Spinal cord (tissue), 10 donors: ENCODE measurements around the gene CDH2. TPM values are rescaled to one million over a fixed set of nuclear protein-coding genes. Genes with fewer than 3 reads are reported as not detected.

Experiments
- DNase-seq, 6 donors: peaks; one replicate each; pipeline versions ENCODE4 v3.0.0 to v3.0.0-alpha.2; 2013 to 2015; ENCODE audit warnings: low spot score in 6 of 6, low read depth in 4 of 6
- H3K27ac ChIP-seq: one replicate; pipeline ENCODE4 v1.5.1; 2013; ENCODE audit warnings: low read depth, low read length, control low read depth
- H3K27me3 ChIP-seq: one replicate; pipeline ENCODE4 v1.6.1; 2013; ENCODE audit warnings: low read length; ENCODE audit not compliant: control insufficient read depth, insufficient read depth
- H3K36me3 ChIP-seq: one replicate; pipeline ENCODE4 v1.6.1; 2013; ENCODE audit warnings: low read length; ENCODE audit not compliant: control insufficient read depth, insufficient read depth
- H3K4me1 ChIP-seq: one replicate; pipeline ENCODE4 v1.6.1; 2013; ENCODE audit warnings: low read length; ENCODE audit not compliant: control insufficient read depth, insufficient read depth
- H3K4me3 ChIP-seq: one replicate; pipeline ENCODE4 v1.5.1; 2013; ENCODE audit warnings: low read depth, low read length, control low read depth
- H3K9me3 ChIP-seq: one replicate; pipeline ENCODE4 v1.6.1; 2013; ENCODE audit warnings: low read length; ENCODE audit not compliant: control insufficient read depth, insufficient read depth
- WGBS: methylation state at CpG from one replicate; pipeline ENCODE4 v1.1.5; 2013; ENCODE audit warnings: missing lambda C conversion rate; ENCODE audit not compliant: insufficient coverage; 5-methylcytosine and 5-hydroxymethylcytosine counted together
- polyA plus RNA-seq, 2 donors: library from polyadenylated mRNA; unstranded; fragments of 120-200 nt; gene quantifications; one replicate each; pipeline ENCODE4 v1.2.1, GENCODE V29; 2013; ENCODE audit not compliant: insufficient read length in 2 of 2
- total RNA-seq, 2 donors: library from RNA; depleted of rRNA in 1 of 2; stranded (reverse); fragments of 120-200 nt in 1 of 2; fragments of >200 nt in 1 of 2; gene quantifications; one replicate each; pipeline versions ENCODE4 v1.2.3 to v1.2.4, GENCODE V29; 2013 to 2014
- donor health status: healthy.

The CDH2 gene
- total and polyA plus RNA-seq, 4 donors = 58.9 to 142 (median 107) TPM

- H3K4me3 ChIP-seq = no peak overlapping the region
- no peaks in the 10 kb centered on the region for H3K9me3 ChIP-seq
- no peaks in the 10 kb centered on the region for H3K4me1 ChIP-seq
- H3K27ac ChIP-seq = no peak overlapping the region
- peak in 1 of 6 donors; percentile 22 for DNase-seq
- no peaks in the 10 kb centered on the region for H3K27me3 ChIP-seq
- 100% methylated on average over 1 of the region's 2 CpGs for WGBS
- H3K36me3 ChIP-seq = no peaks in the 10 kb centered on the region
Measured at GRCh38 chr18:28159055-28159454, 17.9 kb downstream of the CDH2 start.

- Histone ChIP-seq H3K27me3 (no peaks in the 10 kb centered on the region), H3K36me3 (no peaks in the 10 kb centered on the region), H3K4me3 (no peak overlapping the region), H3K9me3 (no peaks in the 10 kb centered on the region), H3K27ac (no peak overlapping the region), H3K4me1 (peaks cover 3% of the 10 kb centered on the region)
- WGBS = no CpG with 5 or more reads among the region's 4 CpGs
- DNase-seq = peak in 1 of 6 donors; percentile 25
Measured at GRCh38 chr18:28158083-28158581, 18.8 kb downstream of the CDH2 start.

GRCh38 chr18:28153485-28154065, 23.4 kb downstream of the CDH2 start:
- Histone ChIP-seq H3K27ac (peak overlapping the region; percentile 5), H3K4me3 (no peak overlapping the region), H3K9me3 (no peaks in the 10 kb centered on the region), H3K27me3 (no peaks in the 10 kb centered on the region), H3K36me3 (no peaks in the 10 kb centered on the region), H3K4me1 (peaks cover 15% of the 10 kb centered on the region)
- no peak for DNase-seq
- 33% methylated on average over 1 of the region's 3 CpGs for WGBS

- peak in 2 of 6 donors; percentile 35 to 64 for DNase-seq
- no peaks in the 10 kb centered on the region for H3K27me3 ChIP-seq
- peak overlapping the region; percentile 62 for H3K27ac ChIP-seq
- peaks cover 15% of the 10 kb centered on the region for H3K4me1 ChIP-seq
- no peaks in the 10 kb centered on the region for H3K36me3 ChIP-seq
- no peak overlapping the region for H3K4me3 ChIP-seq
- H3K9me3 ChIP-seq = no peaks in the 10 kb centered on the region
- WGBS = 4% methylated on average over 3 of the region's 3 CpGs
Measured at GRCh38 chr18:28152754-28153153, 24.2 kb downstream of the CDH2 start.

- peaks cover 15% of the 10 kb centered on the region for H3K4me1 ChIP-seq
- peak in 2 of 6 donors; percentile 45 to 57 for DNase-seq
- H3K9me3 ChIP-seq = no peaks in the 10 kb centered on the region
- no peak overlapping the region for H3K4me3 ChIP-seq
- H3K27ac ChIP-seq = peak overlapping the region; percentile 62
- WGBS = 16% methylated on average over 4 of the region's 4 CpGs
- no peaks in the 10 kb centered on the region for H3K36me3 ChIP-seq
- H3K27me3 ChIP-seq = no peaks in the 10 kb centered on the region
Measured at GRCh38 chr18:28152354-28152753, 24.6 kb downstream of the CDH2 start.

GRCh38 chr18:28151434-28151833, 25.5 kb downstream of the CDH2 start:
- no peak for DNase-seq
- Histone ChIP-seq H3K9me3 (no peaks in the 10 kb centered on the region), H3K36me3 (no peaks in the 10 kb centered on the region), H3K4me3 (no peak overlapping the region), H3K4me1 (peaks cover 15% of the 10 kb centered on the region), H3K27me3 (no peaks in the 10 kb centered on the region), H3K27ac (no peak overlapping the region)
- WGBS = 70% methylated on average over 1 of the region's 1 CpG

GRCh38 chr18:28150925-28151324, 26.0 kb downstream of the CDH2 start:
- Histone ChIP-seq H3K9me3 (no peaks in the 10 kb centered on the region), H3K27ac (no peak overlapping the region), H3K4me1 (peaks cover 15% of the 10 kb centered on the region), H3K36me3 (no peaks in the 10 kb centered on the region), H3K4me3 (no peak overlapping the region), H3K27me3 (no peaks in the 10 kb centered on the region)
- no peak for DNase-seq
- WGBS = no CpG with 5 or more reads among the region's 1 CpG

- 82% methylated on average over 11 of the region's 14 CpGs for WGBS
- no peaks in the 10 kb centered on the region for H3K27me3 ChIP-seq
- H3K27ac ChIP-seq = no peak overlapping the region
- H3K9me3 ChIP-seq = no peaks in the 10 kb centered on the region
- H3K4me3 ChIP-seq = no peak overlapping the region
- H3K36me3 ChIP-seq = no peaks in the 10 kb centered on the region
- peaks cover 15% of the 10 kb centered on the region for H3K4me1 ChIP-seq
- no peak for DNase-seq
Measured at GRCh38 chr18:28149810-28150420, 27.0 kb downstream of the CDH2 start.

GRCh38 chr18:28147674-28148171, 29.2 kb downstream of the CDH2 start:
- no peaks in the 10 kb centered on the region for H3K27me3 ChIP-seq
- H3K27ac ChIP-seq = no peak overlapping the region
- H3K4me3 ChIP-seq = no peak overlapping the region
- H3K9me3 ChIP-seq = no peaks in the 10 kb centered on the region
- no peaks in the 10 kb centered on the region for H3K36me3 ChIP-seq
- DNase-seq = peak in 2 of 6 donors; percentile 61 to 74
- peaks cover 10% of the 10 kb centered on the region for H3K4me1 ChIP-seq
- no CpG with 5 or more reads among the region's 5 CpGs for WGBS

- Histone ChIP-seq H3K36me3 (no peaks in the 10 kb centered on the region), H3K4me3 (no peak overlapping the region), H3K27ac (no peak overlapping the region), H3K4me1 (no peaks in the 10 kb centered on the region), H3K9me3 (no peaks in the 10 kb centered on the region), H3K27me3 (no peaks in the 10 kb centered on the region)
- no CpG with 5 or more reads among the region's 2 CpGs for WGBS
- DNase-seq = no peak
Measured at GRCh38 chr18:28143725-28144124, 33.2 kb downstream of the CDH2 start.
